HG03575 (cell line): ENCODE results near the gene MARVELD3.
"Not testable (repeated sequence)": the region's sequence is repeated elsewhere in the genome, so short reads cannot be mapped to it uniquely, and the experiment has no call there.

Source experiments
- ATAC-seq: cut with Tn5 transposase; IDR thresholded peaks from one replicate; pipeline ENCODE4 v1.9.1; 2021; ENCODE audit not compliant: unreplicated experiment, insufficient number of reproducible peaks, low FRiP score; ENCODE audit errors: extremely low read depth

The MARVELD3 gene

DNA sequence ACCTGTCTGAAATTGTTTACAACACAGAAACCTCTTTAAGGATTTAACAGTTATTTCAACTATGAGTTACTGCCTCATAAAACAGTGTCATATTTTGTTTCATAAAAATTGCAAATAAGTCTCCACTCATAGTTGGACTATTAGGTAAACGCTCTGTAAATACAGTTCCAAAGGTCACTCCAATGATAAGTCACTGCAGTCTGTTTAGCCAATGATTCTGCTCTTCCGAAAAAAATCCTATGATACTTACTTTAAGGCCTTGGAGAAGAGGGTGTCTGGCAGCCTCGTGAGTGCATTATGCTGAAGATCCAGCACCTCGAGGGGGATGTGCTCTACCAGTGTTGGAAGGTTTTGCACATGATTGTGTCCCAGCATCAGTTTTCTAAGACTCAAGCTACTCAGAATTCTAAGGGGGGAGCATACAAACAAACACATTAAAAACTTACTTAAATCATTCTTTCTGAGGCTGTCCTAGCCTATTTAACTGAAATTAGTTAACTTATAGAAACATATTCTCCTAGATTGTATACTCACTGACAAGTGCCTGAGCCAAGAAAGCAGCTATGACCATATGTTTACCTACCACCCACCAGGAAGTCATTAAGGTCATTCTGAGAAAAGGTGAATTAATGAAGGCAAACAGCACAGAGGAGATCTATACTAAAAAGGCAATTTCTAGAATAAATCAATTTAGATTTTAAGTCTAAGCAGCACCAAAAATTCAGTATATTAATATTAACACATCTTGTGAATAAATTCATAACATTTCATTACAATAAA lies 41.1 kb downstream of the MARVELD3 start:
- no peak for ATAC-seq

DNA sequence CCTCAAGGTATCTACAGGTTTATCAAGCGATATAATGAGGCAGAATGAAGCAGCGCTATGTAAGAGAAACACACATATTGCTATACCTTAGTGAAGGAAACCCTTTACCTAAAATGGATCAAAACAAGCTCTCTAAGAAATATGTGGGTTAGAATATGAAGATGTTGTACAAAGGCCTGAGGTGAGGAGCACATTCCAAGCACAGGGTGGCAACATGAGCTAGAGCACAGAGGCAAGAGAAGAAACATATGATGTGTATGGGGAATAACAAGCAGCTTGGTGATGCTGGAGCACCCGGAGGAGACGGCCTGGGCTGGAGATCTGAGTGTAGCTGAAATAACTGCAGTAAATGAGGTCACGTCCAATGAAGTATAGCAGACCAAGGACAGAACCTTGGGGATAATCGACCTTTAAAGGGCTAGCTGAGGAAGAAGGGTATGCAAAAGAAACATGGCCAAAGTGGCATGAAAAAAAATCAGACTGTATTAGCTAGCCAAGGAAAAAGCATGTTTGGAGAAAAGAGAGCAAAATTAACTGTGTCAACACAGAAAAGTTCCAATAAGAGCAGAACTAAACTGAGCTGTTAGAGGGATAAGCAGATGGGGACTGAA lies 44.0 kb downstream of the MARVELD3 start:
- ATAC-seq = no peak

DNA sequence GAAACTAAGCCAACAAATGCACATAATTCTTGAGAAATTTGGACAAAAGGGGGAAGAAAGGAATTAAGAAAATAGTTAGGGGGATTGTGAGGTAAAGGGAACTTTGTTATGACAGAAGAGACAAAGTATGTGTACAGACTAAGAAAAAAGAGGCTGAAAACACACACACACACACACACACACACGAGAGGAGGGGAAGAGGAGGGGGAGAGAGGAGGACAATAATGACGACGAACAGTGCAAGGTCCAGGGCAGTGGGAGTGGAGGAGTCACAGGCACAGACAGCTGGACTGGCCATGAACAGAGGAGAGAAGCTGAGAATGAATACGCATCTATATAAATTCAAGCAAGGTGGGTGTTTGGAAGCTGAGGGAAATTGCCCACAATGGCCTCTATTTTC lies 44.6 kb downstream of the MARVELD3 start:
- ATAC-seq = no peak

DNA sequence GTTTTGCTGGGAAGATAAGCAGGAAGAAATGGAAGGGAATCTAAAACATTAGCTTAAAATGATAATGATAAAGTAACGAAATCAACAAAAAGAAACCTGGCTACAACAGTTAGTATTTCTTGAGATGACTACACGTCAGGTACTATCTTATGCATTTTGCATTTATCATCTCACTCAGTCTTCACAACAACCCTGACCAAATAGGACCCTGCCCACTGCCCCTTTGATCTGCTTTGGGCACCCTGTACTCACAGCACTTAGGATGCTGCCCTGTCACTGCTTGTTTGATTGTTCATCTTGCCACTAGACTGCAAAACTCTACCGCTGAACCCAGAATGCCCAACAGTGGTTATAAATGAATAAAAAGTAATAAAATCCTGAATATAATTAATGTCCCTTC lies 45.2 kb downstream of the MARVELD3 start:
- ATAC-seq = no peak

DNA sequence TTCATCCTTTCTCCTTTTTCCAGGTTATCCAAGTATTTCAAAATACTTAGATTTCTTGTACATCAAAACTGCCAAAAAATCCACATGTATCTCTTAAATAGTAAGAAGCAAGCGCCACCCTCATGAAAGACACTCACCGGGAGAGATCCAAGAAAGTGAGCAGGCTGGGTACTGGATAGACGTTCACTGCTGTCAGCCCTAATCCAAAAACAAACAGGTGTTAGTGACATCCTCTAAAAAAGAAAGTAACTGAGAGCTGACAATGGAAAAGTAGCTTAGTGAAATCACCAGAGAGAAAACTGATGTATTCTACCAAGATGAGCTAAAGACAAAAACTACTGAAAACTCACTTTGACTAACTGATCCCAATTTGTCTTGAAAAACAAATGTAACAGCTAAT lies 46.1 kb downstream of the MARVELD3 start:
- ATAC-seq = no peak

DNA sequence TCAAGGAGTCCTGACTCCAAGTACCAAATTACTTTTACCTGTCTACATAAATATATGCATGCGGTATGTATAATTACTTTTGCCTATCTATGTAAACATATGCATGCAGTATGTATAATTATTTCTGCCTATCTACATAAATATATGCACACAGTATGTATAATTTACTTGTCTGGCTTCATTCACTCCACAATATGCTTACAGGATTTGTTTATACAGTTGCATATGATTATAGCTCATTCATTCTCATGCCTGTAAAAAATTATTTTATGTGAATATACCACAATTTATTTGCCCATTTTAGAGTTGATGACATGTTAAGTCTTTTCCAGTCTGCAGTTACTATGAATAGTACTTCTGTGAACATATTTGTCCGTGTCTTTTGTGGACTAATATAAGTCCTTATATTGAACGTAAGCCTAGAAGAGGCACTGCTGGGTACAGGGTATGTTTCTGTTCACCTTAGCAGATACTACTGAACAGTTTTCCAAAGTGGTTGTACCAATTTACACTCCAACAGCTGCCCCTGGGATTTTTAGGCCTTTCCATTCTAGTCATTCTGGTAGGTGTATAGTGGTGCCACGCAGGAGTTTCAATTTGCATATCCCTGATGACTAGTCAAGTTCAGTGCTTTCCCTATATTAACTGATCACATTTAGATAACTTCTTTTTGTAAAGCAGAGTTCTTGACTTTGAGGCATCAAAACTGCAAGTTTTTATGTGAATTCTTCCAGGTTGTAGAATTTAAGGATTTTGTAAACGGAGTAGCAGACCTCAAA lies 47.0 kb downstream of the MARVELD3 start:
- no peak for ATAC-seq

DNA sequence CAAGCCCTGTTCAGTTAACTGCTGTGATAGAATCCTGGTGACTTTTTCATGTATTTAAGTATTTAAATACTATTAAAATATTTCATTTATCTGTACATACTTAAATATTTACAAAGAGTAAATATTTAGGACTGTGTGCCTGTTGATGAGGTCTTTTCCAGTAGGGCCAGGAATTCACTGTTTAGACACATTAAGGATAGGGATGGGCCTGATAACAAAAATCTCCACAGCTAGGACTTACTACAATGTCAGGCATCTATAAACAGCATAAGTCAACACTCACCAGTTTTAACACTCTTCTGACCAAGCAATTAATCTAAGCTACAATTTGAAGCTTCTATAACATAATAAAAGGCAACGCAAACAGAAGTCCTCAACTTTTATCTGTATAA lies 47.6 kb downstream of the MARVELD3 start:
- no peak for ATAC-seq

DNA sequence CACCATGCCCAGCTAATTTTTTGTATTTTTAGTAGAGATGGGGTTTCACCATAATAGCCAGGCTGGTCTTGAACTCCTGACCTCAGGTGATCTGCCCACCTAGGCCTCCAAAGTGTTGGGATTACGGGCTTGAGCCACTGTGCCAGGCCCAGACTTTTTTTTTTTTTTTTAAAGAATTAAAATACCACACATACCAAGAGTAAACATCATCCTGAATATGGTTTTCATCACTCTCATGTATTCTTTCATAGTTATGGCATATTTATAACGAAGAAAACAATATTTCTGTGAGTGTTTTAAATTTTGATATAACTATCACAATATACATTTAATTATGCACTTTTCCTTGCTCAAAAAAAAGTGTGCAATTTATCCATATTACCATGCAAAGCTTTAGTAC lies 48.2 kb downstream of the MARVELD3 start:
- no peak for ATAC-seq

DNA sequence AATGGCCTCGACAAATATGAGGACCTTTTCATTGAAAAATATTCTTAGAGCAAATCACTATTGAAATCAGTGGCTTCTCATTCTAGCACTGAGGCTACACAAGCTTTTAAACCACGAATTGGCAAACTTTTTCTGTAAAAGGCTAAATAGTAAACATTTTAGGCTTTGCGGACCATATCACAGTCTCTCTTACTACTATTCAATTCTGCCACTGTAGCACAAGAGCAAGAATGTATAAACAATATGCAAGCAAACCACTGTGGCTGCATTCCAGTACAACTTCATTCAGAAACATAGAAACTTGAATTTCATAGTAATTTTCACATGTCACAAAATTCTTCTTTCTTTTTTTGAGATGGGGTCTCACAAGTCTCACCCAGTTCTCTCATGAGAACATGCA lies 49.4 kb downstream of the MARVELD3 start:
- no peak for ATAC-seq

DNA sequence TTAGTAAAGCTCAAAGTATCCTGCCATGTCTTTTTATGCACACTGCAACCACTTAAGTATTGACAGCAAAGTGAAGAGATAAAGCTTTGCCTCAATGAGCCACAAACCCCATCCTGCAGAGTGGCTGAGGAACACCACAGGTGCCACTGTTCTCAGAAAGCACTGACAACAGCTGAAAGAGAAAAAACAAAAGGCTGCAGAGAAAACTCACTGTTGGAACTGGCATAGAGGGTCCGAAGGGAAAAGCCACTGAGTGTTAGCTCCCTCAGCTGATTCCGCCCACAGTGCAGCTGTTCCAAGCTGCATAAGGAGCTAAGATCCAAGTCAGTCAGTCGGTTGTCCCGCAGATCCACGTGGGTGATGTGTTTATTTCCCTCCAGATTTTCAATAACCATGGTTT lies 50.3 kb downstream of the MARVELD3 start:
- ATAC-seq = no peak

DNA sequence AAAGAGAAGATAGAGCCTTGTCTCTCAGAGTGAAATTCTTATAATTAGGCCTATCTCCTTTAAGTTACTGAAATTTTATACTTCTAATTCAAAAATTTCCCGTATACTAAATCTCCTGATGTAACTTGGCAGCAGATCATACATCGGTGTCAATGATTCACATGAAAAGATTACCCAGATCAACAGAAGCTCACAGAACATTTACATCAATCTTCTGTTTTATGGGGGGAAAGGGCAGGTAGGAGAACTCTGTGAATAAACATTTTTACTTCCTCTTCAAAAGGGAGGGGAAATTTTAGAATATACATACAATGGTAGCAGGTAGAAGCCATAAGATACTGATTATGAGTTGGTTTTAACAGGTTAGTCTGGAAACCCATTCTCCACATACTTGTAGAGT lies 55.4 kb downstream of the MARVELD3 start:
- no peak for ATAC-seq

DNA sequence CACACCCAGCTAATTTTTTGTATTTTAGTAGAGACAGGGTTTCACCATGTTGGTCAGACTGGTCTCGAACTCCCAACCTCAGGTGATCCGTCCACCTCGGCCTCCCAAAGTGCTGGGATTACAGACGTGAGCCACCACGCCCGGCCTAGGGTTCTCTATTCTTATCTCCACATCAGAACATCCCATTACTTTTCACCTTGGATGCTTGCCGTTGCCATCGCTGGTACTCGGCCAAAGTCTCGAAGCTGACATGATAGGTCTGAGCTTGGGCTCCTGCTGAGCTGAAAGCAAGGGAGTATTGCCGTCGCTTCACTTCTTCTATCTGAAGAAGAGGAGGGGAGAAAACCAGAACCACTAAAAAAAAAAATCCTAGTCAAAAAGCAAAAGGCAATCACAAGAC lies 58.3 kb downstream of the MARVELD3 start:
- ATAC-seq = not testable (repeated sequence)
